GM23338 (cell line): ENCODE data around the gene TNS1. TPM values are rescaled to one million over a fixed set of nuclear protein-coding genes. Genes with fewer than 3 reads are reported as not detected.

ENCODE experiments used
- ATAC-seq: fragments of 200-7000 bp; cut with Tn5 transposase; 3 replicates; pipeline ENCODE4 v1.9.1; 2020
- DNase-seq: peaks from one replicate; pipeline ENCODE4 v3.0.0-alpha.2; 2015; ENCODE audit warnings: low spot score
- H2AFZ ChIP-seq: fragments of 200-600 bp; sonication (generic); 2 replicates; pipeline ENCODE4 v1.8.0; 2016; ENCODE audit warnings: antibody characterized with exemption, mild to moderate bottlenecking, moderate library complexity
- H3F3A ChIP-seq: fragments of 200-600 bp; sonication (generic); replicated peaks from 2 replicates; pipeline ENCODE4 v1.8.0; 2017; ENCODE audit warnings: antibody characterized with exemption, mixed run types, low read depth
- H3K27ac ChIP-seq: fragments of 200-600 bp; sonication (generic); 2 replicates; pipeline ENCODE4 v1.6.1; 2016; ENCODE audit warnings: low read depth
- H3K27me3 ChIP-seq: fragments of 200-600 bp; sonication (generic); 2 replicates; pipeline ENCODE4 v1.8.0; 2016; ENCODE audit warnings: mild to moderate bottlenecking, mixed run types, moderate library complexity; ENCODE audit not compliant: insufficient read depth
- H3K36me3 ChIP-seq: fragments of 200-600 bp; sonication (generic); 2 replicates; pipeline ENCODE4 v1.8.0; 2016; ENCODE audit warnings: mild to moderate bottlenecking; ENCODE audit not compliant: insufficient read depth
- H3K4me1 ChIP-seq: fragments of 200-600 bp; sonication (generic); 2 replicates; pipeline ENCODE4 v1.8.0; 2016; ENCODE audit warnings: mild to moderate bottlenecking, moderate library complexity; ENCODE audit not compliant: insufficient read depth
- H3K4me2 ChIP-seq: fragments of 200-600 bp; sonication (generic); 2 replicates; pipeline ENCODE4 v1.7.1; 2017; ENCODE audit warnings: mixed run types
- H3K4me3 ChIP-seq: fragments of 200-600 bp; sonication (generic); 2 replicates; pipeline ENCODE4 v1.6.1; 2016; ENCODE audit warnings: mixed run types
- H3K79me2 ChIP-seq: fragments of 200-600 bp; sonication (generic); replicated peaks from 2 replicates; pipeline ENCODE4 v1.8.0; 2017; ENCODE audit warnings: mild to moderate bottlenecking; ENCODE audit not compliant: insufficient read depth
- H3K9me2 ChIP-seq: fragments of 200-600 bp; sonication (generic); 2 replicates; pipeline ENCODE4 v1.8.0; 2017; ENCODE audit not compliant: insufficient read depth
- H4K20me1 ChIP-seq: fragments of 200-600 bp; sonication (generic); replicated peaks from 2 replicates; pipeline ENCODE4 v1.8.0; 2017; ENCODE audit warnings: mild to moderate bottlenecking; ENCODE audit not compliant: insufficient read depth
- H3K27ac Mint-ChIP-seq: 2 replicates; pipeline ENCODE4 v1.8.0; 2020; ENCODE audit warnings: inconsistent platforms, mild to moderate bottlenecking, moderate library complexity, mixed read lengths
- H3K27me3 Mint-ChIP-seq: 3 replicates; pipeline ENCODE4 v1.8.0; 2022; ENCODE audit warnings: low read depth, mild to moderate bottlenecking, moderate library complexity, mixed read lengths, inconsistent platforms; ENCODE audit not compliant: insufficient read depth, poor library complexity
- H3K36me3 Mint-ChIP-seq: 3 replicates; pipeline ENCODE4 v1.8.0; 2021; ENCODE audit warnings: low read depth, mild to moderate bottlenecking, inconsistent platforms, moderate library complexity, mixed read lengths
- H3K4me1 Mint-ChIP-seq: 3 replicates; pipeline ENCODE4 v1.8.0; 2020; ENCODE audit warnings: mild to moderate bottlenecking, inconsistent platforms, mixed read lengths
- H3K4me3 Mint-ChIP-seq: 3 replicates; pipeline ENCODE4 v1.8.0; 2021; ENCODE audit warnings: moderate library complexity, mild to moderate bottlenecking, inconsistent platforms, mixed read lengths
- H3K9me3 Mint-ChIP-seq: 3 replicates; pipeline ENCODE4 v1.8.0; 2020; ENCODE audit warnings: moderate library complexity, mild to moderate bottlenecking, inconsistent platforms, mixed read lengths
- CREB1 ChIP-seq: fragments of 250-450 bp; sonication (Bioruptor Pico); IDR thresholded peaks from 2 replicates; pipeline ENCODE4 v1.5.0; 2020; ENCODE audit warnings: low read depth, mild to moderate bottlenecking, moderate library complexity
- EZH2phosphoT487 ChIP-seq: fragments of 200-600 bp; sonication (generic); IDR thresholded peaks from one replicate; pipeline ENCODE4 v1.8.1; 2018; ENCODE audit warnings: antibody characterized with exemption; ENCODE audit not compliant: unreplicated experiment
- JUNB ChIP-seq: IDR thresholded peaks from one replicate; pipeline ENCODE4 v1.6.1; 2016; ENCODE audit warnings: antibody characterized with exemption; ENCODE audit not compliant: unreplicated experiment
- NANOG ChIP-seq: IDR thresholded peaks from 2 replicates; pipeline ENCODE4 v1.6.1; 2016; ENCODE audit warnings: antibody characterized with exemption, borderline replicate concordance
- POLR2AphosphoS5 ChIP-seq: IDR thresholded peaks from 2 replicates; pipeline ENCODE4 v1.6.1; 2016; ENCODE audit warnings: antibody characterized with exemption, low read depth
- REST ChIP-seq: IDR thresholded peaks from one replicate; pipeline ENCODE4 v1.6.1; 2018; ENCODE audit warnings: antibody characterized with exemption; ENCODE audit not compliant: unreplicated experiment
- ZNF114 ChIP-seq: fragments of 250-450 bp; sonication (Bioruptor Pico); IDR thresholded peaks from 2 replicates; pipeline ENCODE4 v1.5.0; 2020; ENCODE audit warnings: mild to moderate bottlenecking, moderate library complexity
- ZNF331 ChIP-seq: fragments of 250-450 bp; sonication (Bioruptor Pico); IDR thresholded peaks from 2 replicates; pipeline ENCODE4 v1.5.0; 2020; ENCODE audit warnings: low read depth, mild to moderate bottlenecking, moderate library complexity
- polyA plus RNA-seq: library from polyadenylated mRNA; unstranded; fragments of >200 nt; fragmentation: Nextera tagmentation; extraction: Ambion mirVana; gene quantifications from 2 replicates; pipeline ENCODE4 v1.2.1, GENCODE V29; 2016
- total RNA-seq: library from RNA; depleted of rRNA; stranded (reverse); fragments of >200 nt; shearing (Covaris generic); gene quantifications from 2 replicates; pipeline ENCODE4 v1.2.3, GENCODE V29; 2014
- TF ChIP-seq, protein P1 (sequence below): fragments of 250-450 bp; sonication (Bioruptor Pico); IDR thresholded peaks from 2 replicates; pipeline ENCODE4 v1.5.0; 2020; ENCODE audit warnings: mild to moderate bottlenecking, moderate library complexity
- TF ChIP-seq, protein P2 (sequence below), 2 experiments: fragments of 200-600 bp in 1 of 2; sonication (generic) in 1 of 2; conservative IDR thresholded peaks; 2 replicates each; pipeline versions ENCODE4 v1.5.1 to v1.6.1; 2016 to 2017; ENCODE audit warnings: antibody characterized with exemption in 2 of 2, low read depth in 2 of 2, mild to moderate bottlenecking in 2 of 2, moderate library complexity in 1 of 2

Gene TNS1
- total and polyA plus RNA-seq, 2 experiments from 2014 or later = 2.0 to 7.4 TPM

DNA sequence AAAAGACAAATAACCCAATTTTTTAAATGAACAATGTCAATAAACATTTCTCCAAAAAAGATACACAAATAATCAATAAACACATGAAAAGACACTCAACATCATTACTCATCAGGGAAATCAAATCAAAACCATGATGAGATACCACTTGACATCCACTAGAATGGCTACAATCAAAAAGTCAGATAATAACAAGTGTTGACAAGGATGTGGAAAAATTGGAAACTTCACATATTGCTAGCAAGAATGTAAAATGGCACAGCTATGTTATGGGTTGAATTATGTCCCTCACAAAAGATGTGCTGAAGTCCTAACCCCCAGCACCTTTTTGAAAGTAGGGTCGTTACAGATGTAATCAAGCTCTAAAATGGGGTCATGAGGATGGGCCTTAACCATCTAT, 33.2 kb downstream of the TNS1 start:
- Histone ChIP-seq H3K4me1 (peaks cover 11% of the 10 kb centered on the region; the same call in 1 of the 2 replicates), H3K27me3 (no peaks in the 10 kb centered on the region), H2AFZ (no peak overlapping the region), H3K27ac (no peak overlapping the region), H3F3A (no peaks in the 10 kb centered on the region), H3K9me2 (0 out of 2 replicates have a peak, but pooled peaks cover 2% of the 10 kb centered on the region), H3K4me2 (no peak overlapping the region), H3K79me2 (no peaks in the 10 kb centered on the region), H4K20me1 (no peaks in the 10 kb centered on the region), H3K4me3 (no peak overlapping the region), H3K36me3 (no peaks in the 10 kb centered on the region)
- no peaks in the 10 kb centered on the region for H3K9me3 Mint-ChIP-seq
- DNase-seq = no peak
- H3K4me1 Mint-ChIP-seq = peaks cover 17% of the 10 kb centered on the region
- H3K27ac Mint-ChIP-seq = no peak overlapping the region
- H3K27me3 Mint-ChIP-seq = peaks cover 6% of the 10 kb centered on the region
- no peak for ATAC-seq
- no peak for TF ChIP-seq POLR2AphosphoS5
- H3K36me3 Mint-ChIP-seq = no peaks in the 10 kb centered on the region
- H3K4me3 Mint-ChIP-seq = no peak overlapping the region

GRCh38 chr2:217968023-217968422, 34.8 kb downstream of the TNS1 start:
- Mint-ChIP-seq H3K36me3 (no peaks in the 10 kb centered on the region), H3K4me3 (no peak overlapping the region), H3K9me3 (no peaks in the 10 kb centered on the region), H3K27me3 (peaks cover 6% of the 10 kb centered on the region), H3K27ac (no peak overlapping the region), H3K4me1 (peaks cover 23% of the 10 kb centered on the region)
- no peaks in the 10 kb centered on the region for H4K20me1 ChIP-seq
- DNase-seq (no peak), ATAC-seq (no peak)
- H3F3A ChIP-seq = no peaks in the 10 kb centered on the region
- no peak overlapping the region for H3K27ac ChIP-seq
- no peaks in the 10 kb centered on the region for H3K79me2 ChIP-seq
- H3K27me3 ChIP-seq = no peaks in the 10 kb centered on the region
- no peak overlapping the region for H2AFZ ChIP-seq
- peaks cover 11% of the 10 kb centered on the region; the same call in 1 of the 2 replicates for H3K4me1 ChIP-seq
- no peak overlapping the region for H3K4me2 ChIP-seq
- 0 out of 2 replicates have a peak, but pooled peaks cover 2% of the 10 kb centered on the region for H3K9me2 ChIP-seq
- H3K36me3 ChIP-seq = no peaks in the 10 kb centered on the region
- H3K4me3 ChIP-seq = no peak overlapping the region
- TF ChIP-seq POLR2AphosphoS5 (no peak), JUNB (no peak), CREB1 (CRISPR knock-in tag) (no peak), NANOG (no peak), ZNF114 (no peak), ZNF331 (CRISPR knock-in tag) (no peak), EZH2phosphoT487 (no peak), REST (no peak)
- TF ChIP-seq, protein P1, sequence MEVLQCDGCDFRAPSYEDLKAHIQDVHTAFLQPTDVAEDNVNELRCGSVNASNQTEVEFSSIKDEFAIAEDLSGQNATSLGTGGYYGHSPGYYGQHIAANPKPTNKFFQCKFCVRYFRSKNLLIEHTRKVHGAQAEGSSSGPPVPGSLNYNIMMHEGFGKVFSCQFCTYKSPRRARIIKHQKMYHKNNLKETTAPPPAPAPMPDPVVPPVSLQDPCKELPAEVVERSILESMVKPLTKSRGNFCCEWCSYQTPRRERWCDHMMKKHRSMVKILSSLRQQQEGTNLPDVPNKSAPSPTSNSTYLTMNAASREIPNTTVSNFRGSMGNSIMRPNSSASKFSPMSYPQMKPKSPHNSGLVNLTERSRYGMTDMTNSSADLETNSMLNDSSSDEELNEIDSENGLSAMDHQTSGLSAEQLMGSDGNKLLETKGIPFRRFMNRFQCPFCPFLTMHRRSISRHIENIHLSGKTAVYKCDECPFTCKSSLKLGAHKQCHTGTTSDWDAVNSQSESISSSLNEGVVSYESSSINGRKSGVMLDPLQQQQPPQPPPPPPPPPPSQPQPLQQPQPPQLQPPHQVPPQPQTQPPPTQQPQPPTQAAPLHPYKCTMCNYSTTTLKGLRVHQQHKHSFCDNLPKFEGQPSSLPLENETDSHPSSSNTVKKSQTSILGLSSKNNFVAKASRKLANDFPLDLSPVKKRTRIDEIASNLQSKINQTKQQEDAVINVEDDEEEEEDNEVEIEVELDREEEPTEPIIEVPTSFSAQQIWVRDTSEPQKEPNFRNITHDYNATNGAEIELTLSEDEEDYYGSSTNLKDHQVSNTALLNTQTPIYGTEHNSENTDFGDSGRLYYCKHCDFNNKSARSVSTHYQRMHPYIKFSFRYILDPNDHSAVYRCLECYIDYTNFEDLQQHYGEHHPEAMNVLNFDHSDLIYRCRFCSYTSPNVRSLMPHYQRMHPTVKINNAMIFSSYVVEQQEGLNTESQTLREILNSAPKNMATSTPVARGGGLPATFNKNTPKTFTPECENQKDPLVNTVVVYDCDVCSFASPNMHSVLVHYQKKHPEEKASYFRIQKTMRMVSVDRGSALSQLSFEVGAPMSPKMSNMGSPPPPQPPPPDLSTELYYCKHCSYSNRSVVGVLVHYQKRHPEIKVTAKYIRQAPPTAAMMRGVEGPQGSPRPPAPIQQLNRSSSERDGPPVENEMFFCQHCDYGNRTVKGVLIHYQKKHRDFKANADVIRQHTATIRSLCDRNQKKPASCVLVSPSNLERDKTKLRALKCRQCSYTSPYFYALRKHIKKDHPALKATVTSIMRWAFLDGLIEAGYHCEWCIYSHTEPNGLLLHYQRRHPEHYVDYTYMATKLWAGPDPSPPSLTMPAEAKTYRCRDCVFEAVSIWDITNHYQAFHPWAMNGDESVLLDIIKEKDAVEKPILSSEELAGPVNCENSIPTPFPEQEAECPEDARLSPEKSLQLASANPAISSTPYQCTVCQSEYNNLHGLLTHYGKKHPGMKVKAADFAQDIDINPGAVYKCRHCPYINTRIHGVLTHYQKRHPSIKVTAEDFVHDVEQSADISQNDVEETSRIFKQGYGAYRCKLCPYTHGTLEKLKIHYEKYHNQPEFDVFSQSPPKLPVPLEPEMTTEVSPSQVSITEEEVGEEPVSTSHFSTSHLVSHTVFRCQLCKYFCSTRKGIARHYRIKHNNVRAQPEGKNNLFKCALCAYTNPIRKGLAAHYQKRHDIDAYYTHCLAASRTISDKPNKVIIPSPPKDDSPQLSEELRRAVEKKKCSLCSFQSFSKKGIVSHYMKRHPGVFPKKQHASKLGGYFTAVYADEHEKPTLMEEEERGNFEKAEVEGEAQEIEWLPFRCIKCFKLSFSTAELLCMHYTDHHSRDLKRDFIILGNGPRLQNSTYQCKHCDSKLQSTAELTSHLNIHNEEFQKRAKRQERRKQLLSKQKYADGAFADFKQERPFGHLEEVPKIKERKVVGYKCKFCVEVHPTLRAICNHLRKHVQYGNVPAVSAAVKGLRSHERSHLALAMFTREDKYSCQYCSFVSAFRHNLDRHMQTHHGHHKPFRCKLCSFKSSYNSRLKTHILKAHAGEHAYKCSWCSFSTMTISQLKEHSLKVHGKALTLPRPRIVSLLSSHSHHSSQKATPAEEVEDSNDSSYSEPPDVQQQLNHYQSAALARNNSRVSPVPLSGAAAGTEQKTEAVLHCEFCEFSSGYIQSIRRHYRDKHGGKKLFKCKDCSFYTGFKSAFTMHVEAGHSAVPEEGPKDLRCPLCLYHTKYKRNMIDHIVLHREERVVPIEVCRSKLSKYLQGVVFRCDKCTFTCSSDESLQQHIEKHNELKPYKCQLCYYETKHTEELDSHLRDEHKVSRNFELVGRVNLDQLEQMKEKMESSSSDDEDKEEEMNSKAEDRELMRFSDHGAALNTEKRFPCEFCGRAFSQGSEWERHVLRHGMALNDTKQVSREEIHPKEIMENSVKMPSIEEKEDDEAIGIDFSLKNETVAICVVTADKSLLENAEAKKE (CRISPR knock-in tag) = no peak
- TF ChIP-seq, protein P2, sequence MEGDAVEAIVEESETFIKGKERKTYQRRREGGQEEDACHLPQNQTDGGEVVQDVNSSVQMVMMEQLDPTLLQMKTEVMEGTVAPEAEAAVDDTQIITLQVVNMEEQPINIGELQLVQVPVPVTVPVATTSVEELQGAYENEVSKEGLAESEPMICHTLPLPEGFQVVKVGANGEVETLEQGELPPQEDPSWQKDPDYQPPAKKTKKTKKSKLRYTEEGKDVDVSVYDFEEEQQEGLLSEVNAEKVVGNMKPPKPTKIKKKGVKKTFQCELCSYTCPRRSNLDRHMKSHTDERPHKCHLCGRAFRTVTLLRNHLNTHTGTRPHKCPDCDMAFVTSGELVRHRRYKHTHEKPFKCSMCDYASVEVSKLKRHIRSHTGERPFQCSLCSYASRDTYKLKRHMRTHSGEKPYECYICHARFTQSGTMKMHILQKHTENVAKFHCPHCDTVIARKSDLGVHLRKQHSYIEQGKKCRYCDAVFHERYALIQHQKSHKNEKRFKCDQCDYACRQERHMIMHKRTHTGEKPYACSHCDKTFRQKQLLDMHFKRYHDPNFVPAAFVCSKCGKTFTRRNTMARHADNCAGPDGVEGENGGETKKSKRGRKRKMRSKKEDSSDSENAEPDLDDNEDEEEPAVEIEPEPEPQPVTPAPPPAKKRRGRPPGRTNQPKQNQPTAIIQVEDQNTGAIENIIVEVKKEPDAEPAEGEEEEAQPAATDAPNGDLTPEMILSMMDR (conservative IDR thresholded peaks at IDR 0.05; ENCODE audit: low read depth in 2 of 2) = no peak
